Endothelial cell of umbilical vein (primary cell): ENCODE results near the gene NFKB1. TPM values are rescaled to one million over a fixed set of nuclear protein-coding genes. Genes with fewer than 3 reads are reported as not detected.

Experiments used
- BruUV-seq: library from RNA; stranded (reverse); fragments of 400-500 nt; replicated peaks from 2 replicates; lab custom pipeline; 2021; lab: Mats Ljungman, UMichigan
- CTCF ChIA-PET: fragments of 300-600, 350-600 bp; sonication (Branson Sonifier 250); formaldehyde crosslinking; loops from one replicate; lab custom pipeline; 2021; ENCODE audit warnings: antibody characterized with exemption, inconsistent platforms; lab: Charles Lee
- POLR2A ChIA-PET: fragments of 300-600, 350-600 bp; sonication (Branson Sonifier 250); formaldehyde crosslinking; loops from one replicate; lab custom pipeline; 2021; ENCODE audit warnings: antibody characterized with exemption, inconsistent platforms; lab: Charles Lee
- DNase-seq: peaks from one replicate; pipeline ENCODE4 v3.0.0-alpha.2; 2011; ENCODE audit warnings: low read depth, low spot score
- FAIRE-seq: peaks from 2 replicates; lab custom pipeline; 2011; peaks lifted over from hg19 to GRCh38; lab: Jason Lieb, UNC
- H2AFZ ChIP-seq: 2 replicates; pipeline ENCODE4 v1.6.0; 2012; ENCODE audit warnings: low read depth, low read length, control low read depth, inconsistent platforms
- H3K27ac ChIP-seq: 2 replicates; pipeline ENCODE4 v1.5.1; 2011; ENCODE audit warnings: low read depth, mild to moderate bottlenecking, control low read depth, low read length, moderate library complexity; ENCODE audit not compliant: insufficient read depth
- H3K27me3 ChIP-seq, 2 experiments: 2 replicates each; pipeline versions ENCODE4 v1.6.0 to v1.6.1; 2011; ENCODE audit warnings: low read length in 2 of 2, mixed read lengths in 1 of 2; ENCODE audit not compliant: control insufficient read depth in 2 of 2, insufficient read depth in 2 of 2
- H3K36me3 ChIP-seq, 2 experiments: 2 replicates in 1 of 2; 3 replicates in 1 of 2; pipeline ENCODE4 v1.5.1; 2011; ENCODE audit warnings: low read length in 2 of 2, mild to moderate bottlenecking in 1 of 2, moderate library complexity in 1 of 2; ENCODE audit not compliant: control insufficient read depth in 2 of 2, insufficient read depth in 2 of 2; ENCODE audit errors: extremely low read depth in 1 of 2
- H3K4me1 ChIP-seq: 3 replicates; pipeline ENCODE4 v1.5.1; 2011; ENCODE audit warnings: mild to moderate bottlenecking, low read length; ENCODE audit not compliant: control insufficient read depth, insufficient read depth; ENCODE audit errors: extremely low read depth
- H3K4me2 ChIP-seq: 2 replicates; pipeline ENCODE4 v1.6.1; 2011; ENCODE audit warnings: low read length, control low read depth, mixed read lengths; ENCODE audit not compliant: insufficient read depth
- H3K4me3 ChIP-seq, 3 experiments: fragments of 200-600 bp in 1 of 3; sonication (generic), shearing (Covaris generic) in 1 of 3; replicated peaks in 1 of 3; 2 replicates each; pipeline ENCODE4 v1.5.1; 2011 to 2016; ENCODE audit warnings: control low read depth in 3 of 3, low read length in 3 of 3, mild to moderate bottlenecking in 2 of 3, inconsistent platforms in 1 of 3, low read depth in 1 of 3, moderate library complexity in 1 of 3; ENCODE audit not compliant: insufficient read depth in 1 of 3
- H3K79me2 ChIP-seq: 2 replicates; pipeline ENCODE4 v1.6.0; 2012; ENCODE audit warnings: low read length, inconsistent platforms; ENCODE audit not compliant: control insufficient read depth, insufficient read depth
- H3K9ac ChIP-seq: replicated peaks from 2 replicates; pipeline ENCODE3; 2011; ENCODE audit warnings: low read length, control low read depth; ENCODE audit not compliant: insufficient read depth; ENCODE audit errors: extremely low read depth
- H3K9me1 ChIP-seq: replicated peaks from 3 replicates; pipeline ENCODE4 v1.6.0; 2011; ENCODE audit warnings: mild to moderate bottlenecking, low read length; ENCODE audit not compliant: control insufficient read depth, insufficient read depth; ENCODE audit errors: extremely low read depth
- H3K9me3 ChIP-seq: replicated peaks from 2 replicates; pipeline ENCODE4 v1.5.1; 2012; ENCODE audit warnings: low read length, inconsistent platforms; ENCODE audit not compliant: control insufficient read depth, insufficient read depth
- H4K20me1 ChIP-seq: replicated peaks from 2 replicates; pipeline ENCODE3; 2011; ENCODE audit warnings: mild to moderate bottlenecking, low read length; ENCODE audit not compliant: control insufficient read depth, insufficient read depth; ENCODE audit errors: extremely low read depth
- CTCF ChIP-seq, 2 donors: IDR thresholded peaks; 1 replicate in 1 of 2; 2 replicates in 1 of 2; pipeline ENCODE4 v1.5.1; 2011; ENCODE audit warnings: low read length in 2 of 2, mild to moderate bottlenecking in 2 of 2, moderate library complexity in 2 of 2, control low read depth in 1 of 2, inconsistent platforms in 1 of 2, low read depth in 1 of 2; ENCODE audit not compliant: insufficient read depth in 1 of 2; ENCODE audit errors: extremely low read depth in 1 of 2
- EZH2 ChIP-seq: IDR thresholded peaks from 2 replicates; pipeline ENCODE4 v1.6.1; 2012; ENCODE audit warnings: borderline replicate concordance, low read depth, mild to moderate bottlenecking, moderate library complexity, low read length, inconsistent platforms; ENCODE audit not compliant: severe bottlenecking
- FOS ChIP-seq: IDR thresholded peaks from 2 replicates; pipeline ENCODE4 v1.6.1; 2011; ENCODE audit warnings: mild to moderate bottlenecking, low read length, moderate library complexity, borderline replicate concordance; ENCODE audit not compliant: insufficient read depth
- GATA2 ChIP-seq: IDR thresholded peaks from 2 replicates; pipeline ENCODE4 v1.7.0; 2011; ENCODE audit warnings: low read depth, mild to moderate bottlenecking, moderate library complexity, mixed read lengths, low read length; ENCODE audit not compliant: insufficient read length, insufficient read depth
- JUN ChIP-seq: IDR thresholded peaks from 2 replicates; pipeline ENCODE4 v1.6.1; 2011; ENCODE audit warnings: borderline replicate concordance, low read depth; ENCODE audit not compliant: insufficient read length, insufficient read depth
- MAX ChIP-seq: IDR thresholded peaks from 2 replicates; pipeline ENCODE4 v1.6.1; 2011; ENCODE audit not compliant: insufficient read depth, insufficient read length
- MYC ChIP-seq: IDR thresholded peaks from one replicate; pipeline ENCODE4 v1.6.1; 2011; ENCODE audit warnings: mild to moderate bottlenecking, low read depth, low read length
- POLR2A ChIP-seq: IDR thresholded peaks from 2 replicates; pipeline ENCODE4 v1.6.1; 2012; ENCODE audit warnings: low read depth, mild to moderate bottlenecking, control low read depth, low read length
- POLR2AphosphoS5 ChIP-seq: IDR thresholded peaks from 2 replicates; pipeline ENCODE4 v1.6.1; 2012; ENCODE audit warnings: low read depth, mild to moderate bottlenecking, control low read depth, low read length, moderate library complexity; ENCODE audit not compliant: insufficient read depth
- dilution Hi-C: fragments of 300-500 bp; cut with MboI; formaldehyde crosslinking; loops from one replicate; pipeline ENCODE4 v1.15.0; 2019; ENCODE audit warnings: low sequenced_read_pairs; ENCODE audit not compliant: extremely low pct_ligation_motif_present
- intact Hi-C: fragments of 100-400 bp; cut with micrococcal nuclease; formaldehyde crosslinking; loops from one replicate; pipeline ENCODE4 v1.10.0; 2022
- polyA plus RNA-seq, 4 experiments: library from polyadenylated mRNA; depleted of rRNA in 3 of 4; stranded (reverse) in 3 of 4; unstranded in 1 of 4; fragments of >200 nt; gene quantifications; 2 replicates each; pipeline versions ENCODE4 v1.2.1 to v1.2.3, GENCODE V29; 2011 to 2012; ENCODE audit warnings: missing spikeins in 1 of 4
- total RNA-seq: library from RNA; stranded (reverse); gene quantifications from 2 replicates; pipeline ENCODE4 v1.2.3, GENCODE V29; 2021

The NFKB1 gene
- total and polyA plus RNA-seq, 2 donors (not counting 3 experiments of a cell fraction or from before 2014, with no cell fraction given): 21.3 to 41.4 TPM

- intact Hi-C loops: no loop called here
- ChIA-PET POLR2A (no interaction called here), CTCF (interaction anchor here (1.0 kb wide), 2 partner anchors 9 to 76 kb away, joined by 3 to 5 read pairs; no protein-coding TSS in a partner anchor)
- Histone ChIP-seq H3K9ac (no peak overlapping the region), H3K4me2 (no peak overlapping the region), H2AFZ (no peak overlapping the region), H3K27ac (no peak overlapping the region), H3K9me3 (no peaks in the 10 kb centered on the region), H3K79me2 (peaks cover 88% of the 10 kb centered on the region), H3K4me3 (no peak overlapping the region), H4K20me1 (peaks cover 16% of the 10 kb centered on the region), H3K4me1 (peaks cover 15% of the 10 kb centered on the region), H3K27me3 (no peaks in the 10 kb centered on the region), H3K9me1 (no peaks in the 10 kb centered on the region), H3K36me3 (no peaks in the 10 kb centered on the region)
- TF ChIP-seq GATA2: no peak
- no peak for TF ChIP-seq CTCF (IDR thresholded peaks at IDR 0.05; ENCODE audit: extremely low read depth in 1 of 2, insufficient read depth in 1 of 2, low read depth in 1 of 2, low read length in 2 of 2)
- TF ChIP-seq POLR2AphosphoS5: no peak
- no peak for TF ChIP-seq EZH2
- TF ChIP-seq MYC: no peak
- TF ChIP-seq MAX: no peak
- no peak for TF ChIP-seq JUN
- TF ChIP-seq FOS: no peak
- TF ChIP-seq POLR2A: no peak
- FAIRE-seq (no peak), DNase-seq (no peak)
- no TSS peak for BruUV-seq
- dilution Hi-C loops: no loop called here
These were observed 5.4 kb downstream of the NFKB1 start for GRCh38 chr4:102506523-102506922.
